ENCODE data around the gene TFEB. TPM values are rescaled to one million over a fixed set of nuclear protein-coding genes. Genes with fewer than 3 reads are reported as not detected.

Gene TFEB
- total and polyA plus RNA-seq, 2 donors (not counting 3 experiments of a cell fraction or from before 2014, with no cell fraction given): 4.9 to 6.6 TPM

DNA sequence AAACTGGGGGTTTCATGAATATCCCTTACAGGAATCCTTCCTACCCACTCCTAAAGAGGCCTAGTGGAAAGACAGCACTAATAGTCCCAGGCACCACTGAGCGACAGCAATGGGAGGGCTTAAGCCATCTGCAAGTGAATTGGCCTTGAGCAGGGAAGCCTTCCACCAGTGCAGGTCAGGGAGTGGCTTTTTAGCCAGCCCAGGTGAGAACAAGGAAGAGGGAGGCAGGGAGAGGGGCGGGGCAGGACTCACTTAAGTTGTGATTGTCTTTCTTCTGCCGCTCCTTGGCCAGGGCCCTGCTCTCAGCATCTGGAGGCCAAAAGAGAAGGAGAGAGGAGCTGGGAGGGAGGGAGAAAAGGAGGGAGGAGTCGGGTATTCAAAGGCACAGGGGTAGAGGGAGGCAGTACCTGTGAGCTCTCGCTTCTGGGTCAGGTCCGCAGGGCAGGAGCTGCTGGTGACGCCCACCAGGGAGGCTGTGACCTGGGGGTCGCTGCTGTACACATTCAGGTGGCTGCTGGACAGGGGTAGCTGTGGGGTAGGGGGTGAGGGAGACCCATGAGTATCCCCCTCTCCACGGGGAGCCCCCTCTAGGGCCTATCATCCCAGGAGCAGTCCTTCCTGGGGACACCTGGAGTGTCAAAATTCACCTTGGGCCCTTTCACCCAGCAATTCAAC lies 47.8 kb downstream of the TFEB start:
- dilution Hi-C loops (cut with MboI; ENCODE audit: extremely low pct_ligation_motif_present, low sequenced_read_pairs): no loop called here

More for the DNA sequence above, 47.8 kb downstream of the TFEB start:
- Histone ChIP-seq H4K20me1 (replicated peaks; ENCODE audit: control insufficient read depth, extremely low read depth, insufficient read depth, low read length) (no peaks in the 10 kb centered on the region), H3K27me3 (ENCODE audit: control insufficient read depth in 2 of 2, insufficient read depth in 2 of 2, low read length in 2 of 2) (no peaks in the 10 kb centered on the region), H3K9ac (replicated peaks; ENCODE audit: extremely low read depth, insufficient read depth, low read length) (no peak overlapping the region), H3K27ac (ENCODE audit: insufficient read depth, low read depth, low read length) (no peak overlapping the region), H3K4me3 (replicated peaks in 1 of 3; ENCODE audit: insufficient read depth in 1 of 3, low read depth in 1 of 3, low read length in 3 of 3) (no peak overlapping the region), H3K9me1 (replicated peaks; ENCODE audit: control insufficient read depth, extremely low read depth, insufficient read depth, low read length) (no peaks in the 10 kb centered on the region), H3K9me3 (replicated peaks; ENCODE audit: control insufficient read depth, insufficient read depth, low read length) (no peaks in the 10 kb centered on the region), H3K36me3 (ENCODE audit: control insufficient read depth in 2 of 2, extremely low read depth in 1 of 2, insufficient read depth in 2 of 2, low read length in 2 of 2) (no peaks in the 10 kb centered on the region), H3K79me2 (ENCODE audit: control insufficient read depth, insufficient read depth, low read length) (no peaks in the 10 kb centered on the region), H3K4me2 (ENCODE audit: insufficient read depth, low read length) (no peak overlapping the region), H2AFZ (ENCODE audit: low read depth, low read length) (no peak overlapping the region), H3K4me1 (ENCODE audit: control insufficient read depth, extremely low read depth, insufficient read depth, low read length) (peaks cover 6% of the 10 kb centered on the region)
- POLR2A ChIA-PET: no interaction called here
- FAIRE-seq (no peak), DNase-seq (ENCODE audit: low read depth, low spot score) (no peak)
- TF ChIP-seq POLR2AphosphoS5 (IDR thresholded peaks at IDR 0.05; ENCODE audit: insufficient read depth, low read depth, low read length) (no peak), FOS (IDR thresholded peaks at IDR 0.05; ENCODE audit: borderline replicate concordance, insufficient read depth, low read length) (no peak), EZH2 (IDR thresholded peaks at IDR 0.05; ENCODE audit: borderline replicate concordance, low read depth, low read length, severe bottlenecking) (no peak), MYC (IDR thresholded peaks at IDR 0.05; ENCODE audit: low read depth, low read length) (no peak), POLR2A (IDR thresholded peaks at IDR 0.05; ENCODE audit: low read depth, low read length) (no peak), GATA2 (IDR thresholded peaks at IDR 0.05; ENCODE audit: insufficient read depth, insufficient read length, low read depth, low read length) (no peak)
- TF ChIP-seq, protein P1, sequence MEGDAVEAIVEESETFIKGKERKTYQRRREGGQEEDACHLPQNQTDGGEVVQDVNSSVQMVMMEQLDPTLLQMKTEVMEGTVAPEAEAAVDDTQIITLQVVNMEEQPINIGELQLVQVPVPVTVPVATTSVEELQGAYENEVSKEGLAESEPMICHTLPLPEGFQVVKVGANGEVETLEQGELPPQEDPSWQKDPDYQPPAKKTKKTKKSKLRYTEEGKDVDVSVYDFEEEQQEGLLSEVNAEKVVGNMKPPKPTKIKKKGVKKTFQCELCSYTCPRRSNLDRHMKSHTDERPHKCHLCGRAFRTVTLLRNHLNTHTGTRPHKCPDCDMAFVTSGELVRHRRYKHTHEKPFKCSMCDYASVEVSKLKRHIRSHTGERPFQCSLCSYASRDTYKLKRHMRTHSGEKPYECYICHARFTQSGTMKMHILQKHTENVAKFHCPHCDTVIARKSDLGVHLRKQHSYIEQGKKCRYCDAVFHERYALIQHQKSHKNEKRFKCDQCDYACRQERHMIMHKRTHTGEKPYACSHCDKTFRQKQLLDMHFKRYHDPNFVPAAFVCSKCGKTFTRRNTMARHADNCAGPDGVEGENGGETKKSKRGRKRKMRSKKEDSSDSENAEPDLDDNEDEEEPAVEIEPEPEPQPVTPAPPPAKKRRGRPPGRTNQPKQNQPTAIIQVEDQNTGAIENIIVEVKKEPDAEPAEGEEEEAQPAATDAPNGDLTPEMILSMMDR (IDR thresholded peaks at IDR 0.05; ENCODE audit: extremely low read depth in 1 of 2, insufficient read depth in 1 of 2, low read depth in 1 of 2, low read length in 2 of 2): no peak
- TF ChIP-seq, protein P2, sequence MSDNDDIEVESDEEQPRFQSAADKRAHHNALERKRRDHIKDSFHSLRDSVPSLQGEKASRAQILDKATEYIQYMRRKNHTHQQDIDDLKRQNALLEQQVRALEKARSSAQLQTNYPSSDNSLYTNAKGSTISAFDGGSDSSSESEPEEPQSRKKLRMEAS (IDR thresholded peaks at IDR 0.05; ENCODE audit: insufficient read depth, insufficient read length): no peak
- CTCF ChIA-PET: interaction anchor here (0.7 to 2.7 kb wide), 5 partner anchors 11 to 106 kb away, joined by 3 to 16 read pairs (median 3); no protein-coding TSS in a partner anchor
- BruUV-seq (replicated peaks): no TSS peak
- intact Hi-C loops (cut with micrococcal nuclease): no loop called here

Measured in endothelial cell of umbilical vein (primary cell).